ENCODE data around the gene STUB1.

GRCh38 chr16:716200-716568 is 36.0 kb downstream of the STUB1 start:
- TF ChIP-seq FOXM1 (IDR thresholded peaks at IDR 0.05; ENCODE audit: borderline replicate concordance, low read depth), result no peak
- no peak for TF ChIP-seq CEBPB (IDR thresholded peaks at IDR 0.05)
- no peak for TF ChIP-seq EP300 (IDR thresholded peaks at IDR 0.05; ENCODE audit: borderline replicate concordance)
- no peak for TF ChIP-seq TAF1 (IDR thresholded peaks at IDR 0.05; ENCODE audit: low read depth)
- TF ChIP-seq USF1 (IDR thresholded peaks at IDR 0.05), result no peak
- TF ChIP-seq REST (IDR thresholded peaks at IDR 0.05; ENCODE audit: low read depth), result no peak
- TF ChIP-seq TCF12 (IDR thresholded peaks at IDR 0.05; ENCODE audit: low read depth), result no peak
- no peak for TF ChIP-seq RAD21 (IDR thresholded peaks at IDR 0.05; ENCODE audit: low read depth)
- TF ChIP-seq YY1 (IDR thresholded peaks at IDR 0.05; ENCODE audit: low read depth), result no peak
- no peak for TF ChIP-seq MAX (IDR thresholded peaks at IDR 0.05)
- TF ChIP-seq CREB1 (IDR thresholded peaks at IDR 0.05; ENCODE audit: low read depth), result no peak
- no peak for TF ChIP-seq EGR1 (IDR thresholded peaks at IDR 0.05)

All from Ishikawa (cell line).